Endothelial cell of umbilical vein (primary cell): ENCODE data around the gene CADPS. TPM values are rescaled to one million over a fixed set of nuclear protein-coding genes. Genes with fewer than 3 reads are reported as not detected.

Experiments
- BruUV-seq: library from RNA; stranded (reverse); fragments of 400-500 nt; replicated peaks from 2 replicates; lab custom pipeline; 2021; lab: Mats Ljungman, UMichigan
- CTCF ChIA-PET: fragments of 300-600, 350-600 bp; sonication (Branson Sonifier 250); formaldehyde crosslinking; loops from one replicate; lab custom pipeline; 2021; ENCODE audit warnings: antibody characterized with exemption, inconsistent platforms; lab: Charles Lee
- POLR2A ChIA-PET: fragments of 300-600, 350-600 bp; sonication (Branson Sonifier 250); formaldehyde crosslinking; loops from one replicate; lab custom pipeline; 2021; ENCODE audit warnings: antibody characterized with exemption, inconsistent platforms; lab: Charles Lee
- DNase-seq: peaks from one replicate; pipeline ENCODE4 v3.0.0-alpha.2; 2011; ENCODE audit warnings: low read depth, low spot score
- FAIRE-seq: peaks from 2 replicates; lab custom pipeline; 2011; peaks lifted over from hg19 to GRCh38; lab: Jason Lieb, UNC
- H2AFZ ChIP-seq: 2 replicates; pipeline ENCODE4 v1.6.0; 2012; ENCODE audit warnings: low read depth, low read length, control low read depth, inconsistent platforms
- H3K27ac ChIP-seq: 2 replicates; pipeline ENCODE4 v1.5.1; 2011; ENCODE audit warnings: low read depth, mild to moderate bottlenecking, control low read depth, low read length, moderate library complexity; ENCODE audit not compliant: insufficient read depth
- H3K27me3 ChIP-seq, 2 experiments: 2 replicates each; pipeline versions ENCODE4 v1.6.0 to v1.6.1; 2011; ENCODE audit warnings: low read length in 2 of 2, mixed read lengths in 1 of 2; ENCODE audit not compliant: control insufficient read depth in 2 of 2, insufficient read depth in 2 of 2
- H3K36me3 ChIP-seq, 2 experiments: 2 replicates in 1 of 2; 3 replicates in 1 of 2; pipeline ENCODE4 v1.5.1; 2011; ENCODE audit warnings: low read length in 2 of 2, mild to moderate bottlenecking in 1 of 2, moderate library complexity in 1 of 2; ENCODE audit not compliant: control insufficient read depth in 2 of 2, insufficient read depth in 2 of 2; ENCODE audit errors: extremely low read depth in 1 of 2
- H3K4me1 ChIP-seq: 3 replicates; pipeline ENCODE4 v1.5.1; 2011; ENCODE audit warnings: mild to moderate bottlenecking, low read length; ENCODE audit not compliant: control insufficient read depth, insufficient read depth; ENCODE audit errors: extremely low read depth
- H3K4me2 ChIP-seq: 2 replicates; pipeline ENCODE4 v1.6.1; 2011; ENCODE audit warnings: low read length, control low read depth, mixed read lengths; ENCODE audit not compliant: insufficient read depth
- H3K4me3 ChIP-seq, 3 experiments: fragments of 200-600 bp in 1 of 3; sonication (generic), shearing (Covaris generic) in 1 of 3; replicated peaks in 1 of 3; 2 replicates each; pipeline ENCODE4 v1.5.1; 2011 to 2016; ENCODE audit warnings: control low read depth in 3 of 3, low read length in 3 of 3, mild to moderate bottlenecking in 2 of 3, inconsistent platforms in 1 of 3, low read depth in 1 of 3, moderate library complexity in 1 of 3; ENCODE audit not compliant: insufficient read depth in 1 of 3
- H3K79me2 ChIP-seq: 2 replicates; pipeline ENCODE4 v1.6.0; 2012; ENCODE audit warnings: low read length, inconsistent platforms; ENCODE audit not compliant: control insufficient read depth, insufficient read depth
- H3K9ac ChIP-seq: replicated peaks from 2 replicates; pipeline ENCODE3; 2011; ENCODE audit warnings: low read length, control low read depth; ENCODE audit not compliant: insufficient read depth; ENCODE audit errors: extremely low read depth
- H3K9me1 ChIP-seq: replicated peaks from 3 replicates; pipeline ENCODE4 v1.6.0; 2011; ENCODE audit warnings: mild to moderate bottlenecking, low read length; ENCODE audit not compliant: control insufficient read depth, insufficient read depth; ENCODE audit errors: extremely low read depth
- H3K9me3 ChIP-seq: replicated peaks from 2 replicates; pipeline ENCODE4 v1.5.1; 2012; ENCODE audit warnings: low read length, inconsistent platforms; ENCODE audit not compliant: control insufficient read depth, insufficient read depth
- H4K20me1 ChIP-seq: replicated peaks from 2 replicates; pipeline ENCODE3; 2011; ENCODE audit warnings: mild to moderate bottlenecking, low read length; ENCODE audit not compliant: control insufficient read depth, insufficient read depth; ENCODE audit errors: extremely low read depth
- CTCF ChIP-seq, 2 donors: IDR thresholded peaks; 1 replicate in 1 of 2; 2 replicates in 1 of 2; pipeline ENCODE4 v1.5.1; 2011; ENCODE audit warnings: low read length in 2 of 2, mild to moderate bottlenecking in 2 of 2, moderate library complexity in 2 of 2, control low read depth in 1 of 2, inconsistent platforms in 1 of 2, low read depth in 1 of 2; ENCODE audit not compliant: insufficient read depth in 1 of 2; ENCODE audit errors: extremely low read depth in 1 of 2
- EZH2 ChIP-seq: IDR thresholded peaks from 2 replicates; pipeline ENCODE4 v1.6.1; 2012; ENCODE audit warnings: borderline replicate concordance, low read depth, mild to moderate bottlenecking, moderate library complexity, low read length, inconsistent platforms; ENCODE audit not compliant: severe bottlenecking
- FOS ChIP-seq: IDR thresholded peaks from 2 replicates; pipeline ENCODE4 v1.6.1; 2011; ENCODE audit warnings: mild to moderate bottlenecking, low read length, moderate library complexity, borderline replicate concordance; ENCODE audit not compliant: insufficient read depth
- GATA2 ChIP-seq: IDR thresholded peaks from 2 replicates; pipeline ENCODE4 v1.7.0; 2011; ENCODE audit warnings: low read depth, mild to moderate bottlenecking, moderate library complexity, mixed read lengths, low read length; ENCODE audit not compliant: insufficient read length, insufficient read depth
- JUN ChIP-seq: IDR thresholded peaks from 2 replicates; pipeline ENCODE4 v1.6.1; 2011; ENCODE audit warnings: borderline replicate concordance, low read depth; ENCODE audit not compliant: insufficient read length, insufficient read depth
- MAX ChIP-seq: IDR thresholded peaks from 2 replicates; pipeline ENCODE4 v1.6.1; 2011; ENCODE audit not compliant: insufficient read depth, insufficient read length
- MYC ChIP-seq: IDR thresholded peaks from one replicate; pipeline ENCODE4 v1.6.1; 2011; ENCODE audit warnings: mild to moderate bottlenecking, low read depth, low read length
- POLR2A ChIP-seq: IDR thresholded peaks from 2 replicates; pipeline ENCODE4 v1.6.1; 2012; ENCODE audit warnings: low read depth, mild to moderate bottlenecking, control low read depth, low read length
- POLR2AphosphoS5 ChIP-seq: IDR thresholded peaks from 2 replicates; pipeline ENCODE4 v1.6.1; 2012; ENCODE audit warnings: low read depth, mild to moderate bottlenecking, control low read depth, low read length, moderate library complexity; ENCODE audit not compliant: insufficient read depth
- dilution Hi-C: fragments of 300-500 bp; cut with MboI; formaldehyde crosslinking; loops from one replicate; pipeline ENCODE4 v1.15.0; 2019; ENCODE audit warnings: low sequenced_read_pairs; ENCODE audit not compliant: extremely low pct_ligation_motif_present
- intact Hi-C: fragments of 100-400 bp; cut with micrococcal nuclease; formaldehyde crosslinking; loops from one replicate; pipeline ENCODE4 v1.10.0; 2022
- polyA plus RNA-seq, 4 experiments: library from polyadenylated mRNA; depleted of rRNA in 3 of 4; stranded (reverse) in 3 of 4; unstranded in 1 of 4; fragments of >200 nt; gene quantifications; 2 replicates each; pipeline versions ENCODE4 v1.2.1 to v1.2.3, GENCODE V29; 2011 to 2012; ENCODE audit warnings: missing spikeins in 1 of 4
- total RNA-seq: library from RNA; stranded (reverse); gene quantifications from 2 replicates; pipeline ENCODE4 v1.2.3, GENCODE V29; 2021

The CADPS gene
- total and polyA plus RNA-seq, 2 donors (not counting 3 experiments of a cell fraction or from before 2014, with no cell fraction given): not detected

- FAIRE-seq: no peak
- no TSS peak for BruUV-seq
- POLR2A ChIA-PET: no interaction called here
Measured at GRCh38 chr3:62708638-62709373, 166.4 kb downstream of the CADPS start.

More at GRCh38 chr3:62708638-62709373, 166.4 kb downstream of the CADPS start:
- DNase-seq: no peak
- Histone ChIP-seq H4K20me1 (no peaks in the 10 kb centered on the region), H3K9ac (no peak overlapping the region), H3K4me1 (no peaks in the 10 kb centered on the region), H3K9me3 (no peaks in the 10 kb centered on the region), H2AFZ (no peak overlapping the region), H3K36me3 (no peaks in the 10 kb centered on the region), H3K27ac (no peak overlapping the region), H3K79me2 (no peaks in the 10 kb centered on the region), H3K9me1 (no peaks in the 10 kb centered on the region), H3K27me3 (peaks cover 0 to 2% of the 10 kb centered on the region in 2 experiments), H3K4me3 (no peak overlapping the region), H3K4me2 (no peak overlapping the region)
- intact Hi-C loops (no loop called here), dilution Hi-C loops (no loop called here)
- TF ChIP-seq FOS (no peak), JUN (no peak), POLR2A (no peak), CTCF (IDR thresholded peaks at IDR 0.05; ENCODE audit: extremely low read depth in 1 of 2, insufficient read depth in 1 of 2, low read depth in 1 of 2, low read length in 2 of 2) (no peak), MYC (no peak), EZH2 (no peak), MAX (no peak), POLR2AphosphoS5 (no peak), GATA2 (no peak)
- CTCF ChIA-PET: interaction anchor here (1.0 kb wide), 1 partner anchor 11 kb away, joined by 4 read pairs; no protein-coding TSS in a partner anchor
